Measurements from ENCODE around the gene PDHB. TPM values are rescaled to one million over a fixed set of nuclear protein-coding genes. Genes with fewer than 3 reads are reported as not detected.

The PDHB gene
- total and polyA plus RNA-seq, 8 donors: 55.5 to 88.5 (median 78.1) TPM

GRCh38 chr3:58379351-58380073, 54.1 kb downstream of the PDHB start:
- H3K9me3 ChIP-seq: no peaks in the 10 kb centered on the region
- no peak for TF ChIP-seq CTCF (IDR thresholded peaks at IDR 0.05)
- peaks cover 0 to 17% of the 10 kb centered on the region in 2 donors for H3K36me3 ChIP-seq
- intact Hi-C loops (cut with DNase I): no loop called here
- no peak for DNase-seq
- H3K4me1 ChIP-seq: no peaks in the 10 kb centered on the region
- no peak for ATAC-seq
- no peaks in the 10 kb centered on the region for H3K27me3 ChIP-seq
- H3K27ac ChIP-seq: no peak overlapping the region
- H3K4me3 ChIP-seq: no peak overlapping the region

- Histone ChIP-seq H3K4me1 (no peaks in the 10 kb centered on the region), H3K27me3 (no peaks in the 10 kb centered on the region), H3K36me3 (peaks cover 0 to 4% of the 10 kb centered on the region in 2 donors), H3K9me3 (no peaks in the 10 kb centered on the region), H3K27ac (no peak overlapping the region), H3K4me3 (no peak overlapping the region)
- ATAC-seq: no peak
- no peak for TF ChIP-seq CTCF (IDR thresholded peaks at IDR 0.05)
- no peak for DNase-seq
- intact Hi-C loops (cut with DNase I): no loop called here
Measured at GRCh38 chr3:58377750-58378149, 55.9 kb downstream of the PDHB start.

Other genes with a start within 250 kb of the PDHB start
- gene DNASE1L3, start 222.9 kb downstream of the PDHB start, total RNA-seq: 1 to 10 TPM; 1.2 to 3.0 TPM
- 1 to 10 TPM in 5 of 6 donors, under 1 TPM in 1; 1.00 to 2.1 (median 1.8) TPM for gene DNASE1L3, start 222.9 kb downstream of the PDHB start, polyA plus RNA-seq (ENCODE audit: insufficient read length in 6 of 6)
- gene ABHD6, start 196.0 kb downstream of the PDHB start, total RNA-seq: 10 to 100 TPM; 12.7 TPM
- gene ABHD6, start 196.0 kb downstream of the PDHB start, polyA plus RNA-seq (ENCODE audit: insufficient read length in 6 of 6): 1 to 10 TPM; 4.8 to 9.5 (median 7.3) TPM
- gene RPP14, start 127.6 kb downstream of the PDHB start, total RNA-seq: 10 to 100 TPM; 12.7 to 15.9 TPM
- gene RPP14, start 127.6 kb downstream of the PDHB start, polyA plus RNA-seq (ENCODE audit: insufficient read length in 6 of 6): 10 to 100 TPM; 17.6 to 21.5 (median 20.7) TPM
- gene HTD2, start 127.3 kb downstream of the PDHB start, total RNA-seq: 1 to 10 TPM; 7.6 to 8.0 TPM
- gene HTD2, start 127.3 kb downstream of the PDHB start, polyA plus RNA-seq (ENCODE audit: insufficient read length in 6 of 6): 10 to 100 TPM; 10.8 to 14.0 (median 12.3) TPM
- 10 to 100 TPM; 19.0 to 33.2 TPM for gene PXK, start 100.9 kb downstream of the PDHB start, total RNA-seq
- 10 to 100 TPM; 27.9 to 42.3 (median 36.0) TPM for gene PXK, start 100.9 kb downstream of the PDHB start, polyA plus RNA-seq (ENCODE audit: insufficient read length in 6 of 6)
- gene KCTD6, start 58.3 kb upstream of the PDHB start, total RNA-seq: 10 to 100 TPM in 1 of 2 donors, 1 to 10 TPM in 1; 8.1 to 10.7 TPM
- gene KCTD6, start 58.3 kb upstream of the PDHB start, polyA plus RNA-seq (ENCODE audit: insufficient read length in 6 of 6): 10 to 100 TPM; 15.7 to 19.2 (median 17.8) TPM
- gene ACOX2, start 103.4 kb upstream of the PDHB start, total RNA-seq: 10 to 100 TPM in 1 of 2 donors, 1 to 10 TPM in 1; 9.8 to 31.0 TPM
- 10 to 100 TPM; 39.2 to 58.1 (median 47.4) TPM for gene ACOX2, start 103.4 kb upstream of the PDHB start, polyA plus RNA-seq (ENCODE audit: insufficient read length in 6 of 6)
- gene FAM107A, start 143.6 kb upstream of the PDHB start, total RNA-seq: 10 to 100 TPM in 1 of 2 donors, 1 to 10 TPM in 1; 9.2 to 46.5 TPM
- gene FAM107A, start 143.6 kb upstream of the PDHB start, polyA plus RNA-seq (ENCODE audit: insufficient read length in 6 of 6): 1 to 10 TPM in 3 of 6 donors, under 1 TPM in 3; 0.69 to 1.9 (median 1.0) TPM
- gene FAM3D, start 232.9 kb upstream of the PDHB start, total RNA-seq: 1 to 10 TPM; 1.5 to 3.9 TPM
- gene FAM3D, start 232.9 kb upstream of the PDHB start, polyA plus RNA-seq (ENCODE audit: insufficient read length in 6 of 6): 1 to 10 TPM; 2.2 to 4.4 (median 3.5) TPM